Measurements from ENCODE around the gene SPACA1.

Gene SPACA1

DNA sequence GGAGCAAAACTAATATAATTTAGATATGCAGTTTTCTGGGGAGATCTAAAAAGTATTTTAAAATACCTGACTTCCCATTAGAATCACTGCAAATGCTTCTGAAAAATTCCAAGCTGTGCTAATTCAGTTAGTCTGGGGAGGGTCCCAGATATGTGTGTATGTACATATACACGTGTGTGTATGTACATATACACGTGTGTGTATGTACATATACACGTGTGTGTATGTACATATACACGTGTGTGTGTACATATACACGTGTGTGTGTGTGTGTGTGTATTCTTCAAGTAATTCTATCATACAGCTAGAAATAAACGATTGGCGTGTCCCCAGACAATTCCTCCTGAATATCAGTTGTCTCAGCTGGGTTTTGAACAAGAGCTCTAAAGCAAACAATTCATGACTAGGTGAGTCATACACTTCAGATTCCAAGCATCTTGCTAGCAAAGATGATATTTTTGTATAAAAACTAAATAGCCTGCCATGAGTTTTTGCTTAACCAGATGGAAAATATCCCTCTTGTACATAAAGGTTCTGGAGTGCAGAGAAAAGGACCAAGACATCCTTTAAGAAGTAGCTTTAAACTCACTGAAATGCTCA is 58.2 kb downstream of the SPACA1 start:
- DNase-seq (ENCODE audit: low read depth) = no peak

DNA sequence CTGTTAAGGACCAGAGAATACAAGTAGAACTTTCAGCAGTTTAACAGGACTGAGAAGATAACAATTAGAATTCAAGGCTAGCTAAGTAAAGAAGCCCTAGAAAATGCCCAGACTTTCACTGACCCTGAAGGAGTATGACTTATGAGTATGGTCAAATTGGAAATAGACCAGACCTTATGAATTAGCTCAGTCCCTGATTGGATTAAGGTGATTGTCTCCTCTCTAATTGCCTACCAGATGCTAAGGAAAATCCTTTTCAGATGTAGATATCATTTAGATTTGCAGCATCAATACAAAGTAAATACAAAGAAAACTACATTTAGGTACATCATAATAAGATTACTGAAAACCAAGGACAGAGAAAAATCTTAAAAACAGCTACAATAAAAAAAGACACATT is 59.6 kb downstream of the SPACA1 start:
- no peak for DNase-seq (ENCODE audit: low read depth)

DNA sequence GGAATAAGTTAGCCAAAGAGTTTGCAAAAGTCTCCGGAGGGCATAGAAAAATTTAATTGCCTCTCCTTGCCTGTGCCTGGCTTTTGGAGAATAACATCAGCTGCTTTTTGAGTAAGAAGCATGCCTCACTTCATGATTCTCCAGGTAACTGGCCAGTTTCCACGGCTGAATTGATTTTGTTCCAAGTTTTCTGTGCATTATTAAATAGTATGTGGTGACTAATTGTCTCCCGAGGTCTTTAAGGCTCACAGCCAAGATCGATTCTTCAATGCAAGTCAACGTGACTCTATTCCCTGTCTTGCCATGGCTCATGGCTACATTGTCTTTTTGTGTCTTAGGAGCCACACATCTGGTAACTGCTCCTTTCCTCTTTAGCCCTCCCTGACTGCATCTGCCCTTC is 64.3 kb downstream of the SPACA1 start:
- DNase-seq (ENCODE audit: low read depth) = no peak

DNA sequence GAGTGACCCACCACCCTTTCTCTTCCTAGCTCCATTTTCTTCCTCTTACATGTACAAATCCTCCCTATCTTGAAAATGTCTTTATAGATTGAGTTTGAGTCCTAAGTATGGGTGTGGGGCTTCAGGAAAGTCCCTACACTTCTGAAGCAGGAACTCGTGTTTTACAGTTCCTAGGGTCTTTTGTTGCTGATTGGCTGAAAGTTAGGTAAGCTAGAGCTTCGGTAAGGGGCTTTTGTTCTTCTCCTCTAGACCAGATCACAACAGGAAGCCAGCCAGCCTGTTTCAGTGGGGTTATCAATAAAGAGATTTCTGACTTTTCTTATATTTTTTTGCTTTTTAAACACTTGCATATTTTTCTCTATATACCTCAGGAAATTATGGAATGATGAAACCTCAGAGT is 67.2 kb downstream of the SPACA1 start:
- no peak for DNase-seq (ENCODE audit: low read depth)

DNA sequence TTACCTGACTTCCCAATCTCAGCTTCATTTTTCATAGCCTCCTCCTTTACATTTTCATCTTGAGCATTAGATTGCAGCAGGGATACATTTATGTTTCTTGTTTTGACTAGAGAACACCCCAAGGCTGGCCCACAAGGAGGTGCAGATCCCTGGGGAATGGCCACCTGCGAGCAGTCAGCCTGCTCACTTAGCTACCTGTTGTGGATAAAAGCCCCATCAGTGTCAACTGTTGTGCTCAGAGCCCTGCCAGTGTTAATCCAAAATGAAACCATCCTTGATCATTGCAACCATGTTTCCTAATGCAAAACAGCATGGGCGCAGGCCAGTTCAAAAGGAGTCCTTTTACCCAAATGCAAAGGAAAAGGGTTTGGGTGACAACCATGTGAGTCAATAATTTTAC is 67.7 kb downstream of the SPACA1 start:
- no peak for DNase-seq (ENCODE audit: low read depth)

DNA sequence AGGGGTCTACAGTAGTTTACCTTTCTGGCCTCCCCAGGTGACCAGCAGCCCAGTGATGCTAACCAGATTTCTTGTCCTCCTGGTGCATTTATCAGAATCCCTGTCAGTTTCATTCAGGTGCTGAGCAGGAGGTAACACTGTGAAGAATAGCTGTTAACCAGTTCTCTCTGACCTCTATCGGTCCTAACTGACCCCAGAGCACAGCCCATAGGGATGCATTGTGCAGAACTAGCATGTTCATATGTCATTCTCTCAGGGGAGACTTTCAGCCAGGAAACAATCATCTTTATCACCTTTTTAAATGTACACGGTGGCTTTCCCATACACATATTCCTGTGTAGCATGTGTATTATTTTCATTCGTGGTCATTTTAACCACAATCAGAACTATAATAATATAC is 68.6 kb downstream of the SPACA1 start:
- no peak for DNase-seq (ENCODE audit: low read depth)
